IPS DF 4.7 (cell line): ENCODE data around the gene TC2N.
"Not testable (repeated sequence)": the region's sequence is repeated elsewhere in the genome, so short reads cannot be mapped to it uniquely, and the experiment has no call there.

Source experiments
- DNase-seq: peaks from one replicate; pipeline ENCODE4 v3.0.0-alpha.2; 2013; ENCODE audit warnings: low spot score; ENCODE audit errors: extremely low read depth

Gene TC2N

GRCh38 chr14:91754819-91755218 is 112.5 kb downstream of the TC2N start:
- no peak for DNase-seq

GRCh38 chr14:91754185-91754584 is 113.2 kb downstream of the TC2N start:
- no peak for DNase-seq

GRCh38 chr14:91753501-91754128 is 113.7 kb downstream of the TC2N start:
- DNase-seq = no peak

- DNase-seq = no peak
These were observed 114.4 kb downstream of the TC2N start for GRCh38 chr14:91752961-91753360.

GRCh38 chr14:91751719-91752118 is 115.6 kb downstream of the TC2N start:
- DNase-seq = no peak

- no peak for DNase-seq
These were observed 116.6 kb downstream of the TC2N start for GRCh38 chr14:91750634-91751198.

- DNase-seq = no peak
These were observed 117.5 kb downstream of the TC2N start for GRCh38 chr14:91749868-91750267.

GRCh38 chr14:91748049-91748448 is 119.3 kb downstream of the TC2N start:
- DNase-seq = no peak

GRCh38 chr14:91745344-91745743 is 122.0 kb downstream of the TC2N start:
- DNase-seq = no peak

GRCh38 chr14:91744068-91744480 is 123.3 kb downstream of the TC2N start:
- no peak for DNase-seq

- no peak for DNase-seq
These were observed 124.1 kb downstream of the TC2N start for GRCh38 chr14:91743305-91743653.

GRCh38 chr14:91742621-91743304 is 124.6 kb downstream of the TC2N start:
- no peak for DNase-seq

- not testable (repeated sequence) for DNase-seq
These were observed 127.5 kb downstream of the TC2N start for GRCh38 chr14:91739867-91740266.

GRCh38 chr14:91737619-91738018 is 129.7 kb downstream of the TC2N start:
- no peak for DNase-seq

- no peak for DNase-seq
These were observed 134.4 kb downstream of the TC2N start for GRCh38 chr14:91732859-91733477.

- DNase-seq = no peak
These were observed 134.9 kb downstream of the TC2N start for GRCh38 chr14:91732439-91732838.

GRCh38 chr14:91731986-91732385 is 135.3 kb downstream of the TC2N start, which contains the start of gene CATSPERB:
TSS of gene CATSPERB (minus strand) at chr14:91732086. CDS start at chr14:91729479, 2,607 bp downstream.
- DNase-seq = no peak

GRCh38 chr14:91731018-91731417 is 136.3 kb downstream of the TC2N start:
- no peak for DNase-seq

GRCh38 chr14:91729756-91730155 is 137.6 kb downstream of the TC2N start:
- no peak for DNase-seq
